HCT116 (cell line): Measurements from ENCODE around the gene C3orf20. TPM values are rescaled to one million over a fixed set of nuclear protein-coding genes. Genes with fewer than 3 reads are reported as not detected.

Experiments used
- ATAC-seq: fragments of 200-7000 bp; cut with Tn5 transposase; 2 replicates; pipeline ENCODE4 v1.9.1; 2020; ENCODE audit warnings: mild to moderate bottlenecking, moderate library complexity
- BruUV-seq: library from RNA; stranded (reverse); fragments of 400-500 nt; replicated peaks from 2 replicates; lab custom pipeline; 2021; lab: Mats Ljungman, UMichigan
- CTCF ChIA-PET: fragments of 300-600 bp; sonication (Branson Sonifier 250); formaldehyde crosslinking; loops from one replicate; lab custom pipeline; 2021; ENCODE audit warnings: antibody characterized with exemption; lab: Charles Lee
- POLR2A ChIA-PET: fragments of 300-600, 350-600 bp; sonication (Branson Sonifier 250); formaldehyde crosslinking; loops from one replicate; lab custom pipeline; 2021; ENCODE audit warnings: antibody characterized with exemption; lab: Charles Lee
- RAD21 ChIA-PET, 2 experiments: fragments of 300-600 bp; sonication (Branson Sonifier 250); formaldehyde crosslinking; loops; one replicate each; lab custom pipeline; 2023; ENCODE audit warnings: low total read pairs in 2 of 2; ENCODE audit not compliant: uncharacterized antibody in 2 of 2, unreplicated experiment in 2 of 2, low non-redundant PET in 1 of 2; lab: Charles Lee
- DNase-seq: peaks from one replicate; pipeline ENCODE4 v3.0.0-alpha.2; 2010; ENCODE audit warnings: low read depth, low spot score
- H2AFZ ChIP-seq: fragments of 200-600 bp; shearing (Covaris generic), sonication (generic); 2 replicates; pipeline ENCODE4 v1.6.1; 2017; ENCODE audit warnings: low read depth, mixed run types, mixed read lengths, antibody characterized with exemption, low read length; ENCODE audit not compliant: poor library complexity, severe bottlenecking
- H3K27ac ChIP-seq: 2 replicates; pipeline ENCODE4 v1.5.1; 2012; ENCODE audit warnings: low read depth, low read length
- H3K27me3 ChIP-seq: fragments of 200-600 bp; sonication (generic); 2 replicates; pipeline ENCODE4 v1.6.1; 2016; ENCODE audit warnings: mixed run types, low read length, mixed read lengths; ENCODE audit not compliant: insufficient read depth
- H3K36me3 ChIP-seq, 2 experiments: fragments of 200-500 bp in 1 of 2; fragments of 200-600 bp in 1 of 2; sonication (Bioruptor generic) in 1 of 2; sonication (generic) in 1 of 2; 2 replicates each; pipeline versions ENCODE4 v1.5.1 to v1.6.1; 2014 to 2016; ENCODE audit warnings: low read length in 2 of 2, inconsistent platforms in 1 of 2, mixed read lengths in 1 of 2, mixed run types in 1 of 2; ENCODE audit not compliant: insufficient read depth in 2 of 2, control insufficient read depth in 1 of 2
- H3K4me1 ChIP-seq, 2 experiments: fragments of 200-600 bp in 1 of 2; sonication (generic) in 1 of 2; 2 replicates each; pipeline versions ENCODE4 v1.5.1 to v1.6.1; 2012 to 2017; ENCODE audit warnings: low read length in 2 of 2, inconsistent platforms in 1 of 2, mild to moderate bottlenecking in 1 of 2, mixed read lengths in 1 of 2, mixed run types in 1 of 2, moderate library complexity in 1 of 2; ENCODE audit not compliant: insufficient read depth in 2 of 2, control insufficient read depth in 1 of 2
- H3K4me2 ChIP-seq: fragments of 200-600 bp; sonication (generic); 2 replicates; pipeline ENCODE4 v1.6.1; 2017; ENCODE audit warnings: mixed run types, low read length, mixed read lengths
- H3K4me3 ChIP-seq, 2 experiments: fragments of 200-600 bp in 1 of 2; sonication (generic) in 1 of 2; replicated peaks in 1 of 2; 2 replicates each; pipeline ENCODE4 v1.5.1; 2011 to 2016; ENCODE audit warnings: low read length in 2 of 2, control low read depth in 1 of 2, low read depth in 1 of 2, mild to moderate bottlenecking in 1 of 2, mixed read lengths in 1 of 2, mixed run types in 1 of 2
- H3K79me2 ChIP-seq: fragments of 200-600 bp; sonication (generic); 2 replicates; pipeline ENCODE4 v1.6.1; 2017; ENCODE audit warnings: mild to moderate bottlenecking, mixed run types, low read length, moderate library complexity, mixed read lengths; ENCODE audit not compliant: insufficient read depth
- H3K9ac ChIP-seq: fragments of 200-600 bp; sonication (generic); 2 replicates; pipeline ENCODE4 v1.6.1; 2016; ENCODE audit warnings: low read length, mixed read lengths
- H3K9me2 ChIP-seq: fragments of 200-600 bp; sonication (generic), shearing (Covaris generic); 2 replicates; pipeline ENCODE4 v1.6.1; 2017; ENCODE audit warnings: mixed run types, mild to moderate bottlenecking, moderate library complexity; ENCODE audit not compliant: insufficient read depth
- H3K9me3 ChIP-seq, 2 experiments: fragments of 200-500 bp in 1 of 2; fragments of 200-600 bp in 1 of 2; sonication (Bioruptor generic) in 1 of 2; sonication (generic) in 1 of 2; 2 replicates each; pipeline ENCODE4 v1.6.1; 2014 to 2017; ENCODE audit warnings: low read length in 2 of 2, mixed read lengths in 2 of 2, inconsistent platforms in 1 of 2, low read depth in 1 of 2, mild to moderate bottlenecking in 1 of 2, mixed run types in 1 of 2, moderate library complexity in 1 of 2; ENCODE audit not compliant: control insufficient read depth in 1 of 2, insufficient read depth in 1 of 2
- H4K20me1 ChIP-seq: fragments of 200-600 bp; sonication (generic), shearing (Covaris generic); 2 replicates; pipeline ENCODE4 v1.6.1; 2017; ENCODE audit warnings: mixed run types, mild to moderate bottlenecking, moderate library complexity; ENCODE audit not compliant: insufficient read depth
- CEBPB ChIP-seq: IDR thresholded peaks from 2 replicates; pipeline ENCODE4 v1.6.1; 2012; ENCODE audit warnings: low read depth
- CTCF ChIP-seq, 3 experiments: fragments of 200-600 bp in 1 of 3; sonication (generic) in 1 of 3; IDR thresholded peaks in 2 of 3; conservative IDR thresholded peaks in 1 of 3; 2 replicates each; pipeline ENCODE4 v1.5.1; 2012 to 2017; ENCODE audit warnings: low read depth in 2 of 3, low read length in 2 of 3, antibody characterized with exemption in 1 of 3, borderline replicate concordance in 1 of 3, control low read depth in 1 of 3, mild to moderate bottlenecking in 1 of 3, mixed read lengths in 1 of 3, mixed run types in 1 of 3, moderate library complexity in 1 of 3; ENCODE audit not compliant: insufficient read depth in 1 of 3
- ELF1 ChIP-seq: IDR thresholded peaks from 2 replicates; pipeline ENCODE4 v1.6.1; 2012; ENCODE audit warnings: low read depth, borderline replicate concordance
- POLR2A ChIP-seq: IDR thresholded peaks from 2 replicates; pipeline ENCODE4 v1.7.0; 2011; ENCODE audit warnings: borderline replicate concordance; ENCODE audit not compliant: insufficient read depth, insufficient read length; ENCODE audit errors: extremely low read depth
- POLR2AphosphoS5 ChIP-seq: IDR thresholded peaks from 2 replicates; pipeline ENCODE4 v1.6.1; 2011; ENCODE audit warnings: mild to moderate bottlenecking, low read depth, low read length, moderate library complexity
- REST ChIP-seq: IDR thresholded peaks from 2 replicates; pipeline ENCODE4 v1.6.1; 2012; ENCODE audit warnings: low read depth
- SP1 ChIP-seq: IDR thresholded peaks from 2 replicates; pipeline ENCODE4 v1.6.1; 2012; ENCODE audit warnings: low read depth
- SRF ChIP-seq: IDR thresholded peaks from 2 replicates; pipeline ENCODE4 v1.6.1; 2012; ENCODE audit warnings: low read depth
- TCF7L2 ChIP-seq: IDR thresholded peaks from 2 replicates; pipeline ENCODE4 v1.7.0; 2011; ENCODE audit warnings: borderline replicate concordance, inconsistent platforms; ENCODE audit not compliant: insufficient read depth, insufficient read length; ENCODE audit errors: extremely low read depth
- ZFX ChIP-seq: fragments of 450-650 bp; IDR thresholded peaks from 2 replicates; pipeline ENCODE4 v1.6.1; 2017
- ZNF274 ChIP-seq: fragments of 200-500 bp; sonication (Bioruptor generic); IDR thresholded peaks from 2 replicates; pipeline ENCODE4 v1.6.1; 2014; ENCODE audit warnings: mild to moderate bottlenecking, low read depth, low read length, inconsistent platforms
- intact Hi-C: fragments of 100-400 bp; cut with micrococcal nuclease; formaldehyde crosslinking; loops from 2 replicates; pipeline ENCODE4 v1.10.0; 2022
- total RNA-seq: library from RNA; stranded (reverse); gene quantifications from one replicate; pipeline ENCODE4 v1.2.1, GENCODE V29; 2021; ENCODE audit not compliant: unreplicated experiment
- TF ChIP-seq, protein P1 (sequence below): IDR thresholded peaks from 2 replicates; pipeline ENCODE4 v1.6.1; 2011; ENCODE audit warnings: mild to moderate bottlenecking, low read length, moderate library complexity; ENCODE audit not compliant: insufficient replicate concordance; ENCODE audit errors: extremely low read depth

C3orf20 gene
- total RNA-seq, 1 experiment from 2014 or later: 0.20 TPM

GRCh38 chr3:14764331-14765059, 89.6 kb downstream of the C3orf20 start:
- ChIA-PET POLR2A (no interaction called here), RAD21 (no interaction called here)
- Histone ChIP-seq H3K4me2 (no peak overlapping the region), H3K27me3 (no peaks in the 10 kb centered on the region)
- no peak for TF ChIP-seq ZNF274
- TF ChIP-seq SP1: no peak
- no peak for TF ChIP-seq POLR2AphosphoS5
- no peak for TF ChIP-seq ELF1
- TF ChIP-seq ZFX: no peak
- TF ChIP-seq REST: no peak
- TF ChIP-seq TCF7L2: no peak
- no peak for TF ChIP-seq POLR2A
- TF ChIP-seq SRF: no peak
- TF ChIP-seq, protein P1, sequence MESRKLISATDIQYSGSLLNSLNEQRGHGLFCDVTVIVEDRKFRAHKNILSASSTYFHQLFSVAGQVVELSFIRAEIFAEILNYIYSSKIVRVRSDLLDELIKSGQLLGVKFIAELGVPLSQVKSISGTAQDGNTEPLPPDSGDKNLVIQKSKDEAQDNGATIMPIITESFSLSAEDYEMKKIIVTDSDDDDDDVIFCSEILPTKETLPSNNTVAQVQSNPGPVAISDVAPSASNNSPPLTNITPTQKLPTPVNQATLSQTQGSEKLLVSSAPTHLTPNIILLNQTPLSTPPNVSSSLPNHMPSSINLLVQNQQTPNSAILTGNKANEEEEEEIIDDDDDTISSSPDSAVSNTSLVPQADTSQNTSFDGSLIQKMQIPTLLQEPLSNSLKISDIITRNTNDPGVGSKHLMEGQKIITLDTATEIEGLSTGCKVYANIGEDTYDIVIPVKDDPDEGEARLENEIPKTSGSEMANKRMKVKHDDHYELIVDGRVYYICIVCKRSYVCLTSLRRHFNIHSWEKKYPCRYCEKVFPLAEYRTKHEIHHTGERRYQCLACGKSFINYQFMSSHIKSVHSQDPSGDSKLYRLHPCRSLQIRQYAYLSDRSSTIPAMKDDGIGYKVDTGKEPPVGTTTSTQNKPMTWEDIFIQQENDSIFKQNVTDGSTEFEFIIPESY: no peak
- no peak for TF ChIP-seq CEBPB
- no peak for TF ChIP-seq CTCF (IDR thresholded peaks at IDR 0.05 in 2 of 3, conservative IDR thresholded peaks at IDR 0.05 in 1 of 3; ENCODE audit: borderline replicate concordance in 1 of 3, insufficient read depth in 1 of 3, low read depth in 2 of 3, low read length in 2 of 3)
- TF ChIP-seq, all 23 proteins: peak for 0
- ATAC-seq: no peak
- BruUV-seq: no TSS peak
- Histone ChIP-seq H3K4me3 (no peak overlapping the region), H3K36me3 (no peaks in the 10 kb centered on the region), H3K27ac (no peak overlapping the region), H3K79me2 (no peaks in the 10 kb centered on the region), H3K9me3 (no peaks in the 10 kb centered on the region), H3K4me1 (no peaks in the 10 kb centered on the region), H2AFZ (no peak overlapping the region), H4K20me1 (no peaks in the 10 kb centered on the region), H3K9ac (no peak overlapping the region), H3K9me2 (no peaks in the 10 kb centered on the region)
- intact Hi-C loops: no loop called here
- CTCF ChIA-PET: no interaction called here
- no peak for DNase-seq
